ENCODE data around the gene URAD.
A peak's percentile ranks its signal among the peaks of the same experiment; 100 is the strongest.
"Not testable (repeated sequence)": the region's sequence is repeated elsewhere in the genome, so short reads cannot be mapped to it uniquely, and the experiment has no call there.

Gene URAD

DNA sequence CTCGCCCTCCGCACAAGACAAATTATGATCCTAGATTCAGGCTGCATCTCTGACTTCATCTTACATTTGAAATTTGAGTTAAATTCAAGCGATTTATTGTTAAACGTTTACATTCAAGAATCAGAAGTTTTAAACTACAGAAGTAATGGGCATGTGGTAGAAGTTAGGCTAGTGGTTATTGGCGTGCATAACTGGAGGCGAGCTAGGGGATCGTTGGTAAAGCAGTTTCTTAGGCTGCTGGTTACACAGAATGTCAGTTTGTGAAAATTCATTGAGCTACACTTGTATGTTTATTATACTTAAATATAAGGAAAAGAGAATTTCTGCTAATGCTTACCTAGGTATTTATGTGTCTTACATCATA is 18.6 kb downstream of the URAD start:
- no peak for DNase-seq

DNA sequence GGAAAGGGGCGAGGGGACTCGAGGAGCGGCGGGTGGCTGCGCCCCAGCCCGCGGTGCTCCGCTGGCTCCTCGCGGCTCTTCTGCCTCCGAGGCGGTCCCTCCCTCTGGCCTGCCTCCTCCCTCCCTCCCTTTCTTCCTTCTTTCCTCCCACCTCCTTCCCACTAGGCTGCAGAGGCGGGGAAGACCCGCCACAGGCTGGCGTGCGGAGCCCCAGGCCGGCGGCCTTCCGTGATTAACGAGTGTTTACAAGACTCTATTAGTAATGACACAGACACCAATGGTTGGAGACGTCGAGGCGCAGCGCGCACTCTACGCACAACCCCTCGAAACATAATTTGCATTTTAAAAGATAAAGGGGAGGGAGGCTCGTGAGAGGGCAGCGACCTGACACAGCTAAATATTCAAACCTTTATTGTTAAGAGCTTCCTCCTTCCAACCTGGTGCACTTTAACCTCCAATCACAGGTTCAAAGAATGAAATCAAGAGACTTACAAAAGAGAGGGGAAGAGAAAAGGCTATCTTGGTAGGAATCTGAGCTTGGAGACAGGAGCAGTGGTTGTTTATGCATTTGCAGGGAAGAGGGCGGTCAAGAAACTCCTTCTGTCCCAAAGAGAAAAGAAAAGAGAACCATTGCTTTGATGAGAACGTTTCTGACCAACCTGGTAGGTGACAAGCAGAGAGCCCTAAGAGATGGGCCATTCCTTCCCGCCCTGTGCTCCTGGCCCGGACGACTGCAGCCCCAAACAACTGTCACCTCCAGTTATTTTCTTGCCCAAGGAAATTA is 19.2 kb downstream of the URAD start, which contains the start of gene CDX2:
TSS of gene CDX2 (minus strand) at position 234 of the 784 bp plus-strand sequence. CDS start 309 bp downstream, outside the sequence.
- DNase-seq: no peak

DNA sequence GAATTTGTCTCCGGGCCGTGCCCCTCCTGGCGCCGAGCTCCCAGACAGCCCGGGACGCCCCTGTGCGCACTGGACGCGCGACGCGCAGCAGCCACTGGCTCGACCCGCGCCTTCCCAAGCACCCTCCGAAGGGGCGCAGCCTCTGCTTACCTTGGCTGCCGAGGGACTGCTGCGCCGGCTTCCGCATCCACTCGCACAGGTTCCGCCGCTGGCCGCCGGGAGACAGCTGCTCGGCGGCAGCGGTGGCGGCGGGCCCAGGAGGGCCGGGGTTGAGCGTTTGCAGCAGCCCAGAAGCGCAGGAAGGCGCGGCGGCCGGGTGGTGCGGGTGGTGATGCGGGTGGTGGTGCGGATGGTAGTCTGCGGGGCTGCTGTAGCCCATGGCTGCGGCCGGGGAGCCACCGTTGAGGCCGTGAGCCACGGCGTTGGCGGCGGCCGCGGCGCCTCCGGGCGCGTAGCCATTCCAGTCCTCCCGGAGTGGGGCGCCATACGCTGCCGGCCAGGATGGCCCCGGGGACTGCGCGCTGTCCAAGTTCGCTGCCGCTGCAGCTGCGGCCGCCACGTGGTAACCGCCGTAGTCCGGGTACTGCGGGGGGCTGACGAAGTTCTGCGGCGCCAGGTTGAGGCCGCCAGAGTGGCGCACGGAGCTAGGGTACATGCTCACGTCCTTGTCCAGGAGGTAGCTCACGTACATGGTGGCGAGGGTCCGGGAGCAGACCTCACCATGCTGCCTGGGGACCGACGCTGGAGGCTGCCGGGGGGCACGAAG is 20.0 kb downstream of the URAD start:
- no peak for DNase-seq

DNA sequence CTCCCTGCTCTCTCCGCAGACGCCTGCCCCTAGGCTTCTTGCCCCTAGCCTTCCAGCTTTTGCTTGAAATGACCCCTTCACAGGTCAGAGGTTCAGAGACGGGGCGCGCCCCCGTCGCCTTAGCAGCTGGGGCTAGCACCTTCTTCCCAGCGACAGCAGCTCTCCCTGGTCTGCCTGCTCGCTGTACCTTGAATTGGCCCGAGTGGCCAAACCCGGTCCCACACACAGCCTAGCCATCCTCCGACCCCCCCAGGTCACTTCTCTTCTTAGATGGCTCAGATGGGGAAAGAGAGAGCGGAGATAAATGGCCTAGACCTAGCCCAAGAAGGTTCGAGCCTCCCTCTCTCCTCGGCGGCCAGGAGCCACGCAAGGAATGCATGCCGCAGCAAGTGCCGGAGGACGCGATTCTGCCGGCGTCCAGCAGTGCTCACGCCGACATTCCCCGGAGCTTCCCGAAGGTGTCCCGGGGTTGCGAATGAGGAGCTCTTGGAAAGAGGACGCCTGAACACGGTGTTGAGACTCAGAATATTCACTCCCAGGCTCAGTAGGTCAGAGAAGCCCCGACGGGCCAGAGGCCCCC is 20.7 kb downstream of the URAD start:
- DNase-seq: no peak

DNA sequence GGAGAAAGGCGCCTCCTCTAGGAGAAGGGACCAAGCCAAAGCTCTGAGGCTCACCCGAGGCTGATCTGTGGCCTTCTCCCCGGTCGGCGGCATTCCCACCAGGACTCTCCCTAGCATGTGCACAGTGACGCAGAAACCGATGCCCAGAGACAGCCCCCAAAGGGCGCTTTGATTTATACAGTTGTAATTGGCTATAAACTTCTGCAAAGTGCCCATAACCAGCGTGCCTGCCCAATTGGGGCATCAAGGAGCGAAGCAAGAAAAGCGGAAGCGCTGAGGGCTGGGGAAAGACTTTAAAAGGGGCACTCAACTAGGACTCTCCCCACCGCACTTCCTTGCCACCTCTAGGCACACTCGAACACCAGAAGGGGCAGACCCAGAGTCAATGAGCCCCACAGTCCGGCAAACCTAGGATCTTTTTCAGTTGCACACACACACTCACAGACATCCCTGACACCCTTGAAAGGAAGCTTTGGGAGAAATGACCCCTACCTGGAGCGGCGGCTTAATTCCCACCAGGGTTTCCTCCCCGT is 21.2 kb downstream of the URAD start:
- no peak for DNase-seq

DNA sequence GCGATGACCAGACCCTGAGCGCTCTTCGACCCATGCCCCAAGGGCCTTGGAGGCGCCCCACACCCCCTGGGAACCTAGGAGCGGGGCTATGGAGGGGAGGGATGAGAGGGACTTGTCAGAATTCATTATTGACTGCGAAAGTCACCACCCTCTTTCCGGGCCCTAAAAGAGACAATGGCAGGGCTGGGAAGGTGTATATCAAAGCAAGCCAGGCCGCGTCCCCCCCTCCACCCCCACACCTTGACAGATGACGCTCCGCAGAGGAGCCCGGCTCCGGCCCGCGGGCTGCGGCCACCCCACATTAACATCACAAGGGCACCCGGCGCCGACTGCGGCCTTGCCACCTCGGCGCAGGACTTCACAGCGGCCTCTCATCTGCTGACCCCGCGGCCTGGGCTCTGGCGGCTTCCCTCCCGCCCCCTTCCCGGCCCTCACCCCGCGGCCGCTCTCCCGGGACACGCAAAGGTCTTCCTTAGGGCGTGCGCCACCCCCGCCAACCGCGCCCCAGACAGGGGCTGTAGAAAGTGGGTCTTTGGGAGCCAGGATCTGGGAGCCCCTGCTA is 21.8 kb downstream of the URAD start:
- no peak for DNase-seq

DNA sequence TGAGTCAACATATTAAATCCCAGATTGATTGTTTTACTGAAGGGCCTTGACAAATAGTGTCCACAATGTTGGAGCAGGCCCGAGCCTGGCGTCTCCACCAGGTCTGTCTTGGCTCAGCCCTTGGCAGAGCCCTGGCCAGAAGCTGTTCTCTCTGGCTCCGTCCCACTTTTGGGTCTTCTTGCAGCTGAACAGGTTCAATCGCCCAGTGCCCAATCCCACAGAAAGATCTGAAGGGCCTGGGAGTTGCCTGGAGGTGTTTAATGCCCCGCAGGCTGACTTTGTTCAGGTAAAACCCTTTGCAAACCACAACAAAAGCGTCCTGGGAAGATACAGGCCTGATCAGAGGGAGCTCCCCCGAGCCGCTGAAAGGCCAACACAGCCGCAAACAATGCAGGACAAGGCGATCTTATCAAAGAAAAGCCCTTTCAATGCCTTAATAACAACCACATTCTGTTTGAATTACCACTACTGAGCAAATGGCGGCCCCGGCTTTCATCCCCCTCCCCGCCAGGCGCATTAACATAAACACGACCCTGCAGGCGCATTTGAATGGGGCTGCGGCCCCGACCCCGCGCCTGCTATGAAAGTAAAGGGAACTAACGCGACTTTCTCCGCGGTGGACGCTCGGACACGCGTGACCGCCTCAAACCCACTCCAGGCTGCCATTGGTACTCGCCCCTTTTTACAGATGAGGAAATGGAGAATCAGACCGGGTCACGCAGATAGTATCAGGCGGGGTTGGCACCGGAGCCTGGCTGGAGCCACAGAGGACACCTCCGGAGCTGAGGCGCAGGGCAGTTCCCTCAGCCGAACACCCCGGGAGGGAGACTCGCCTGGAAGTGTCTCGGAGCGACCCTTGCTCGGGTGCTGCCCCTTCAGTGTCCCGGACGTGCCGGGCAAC is 22.5 kb downstream of the URAD start:
- no peak for DNase-seq

DNA sequence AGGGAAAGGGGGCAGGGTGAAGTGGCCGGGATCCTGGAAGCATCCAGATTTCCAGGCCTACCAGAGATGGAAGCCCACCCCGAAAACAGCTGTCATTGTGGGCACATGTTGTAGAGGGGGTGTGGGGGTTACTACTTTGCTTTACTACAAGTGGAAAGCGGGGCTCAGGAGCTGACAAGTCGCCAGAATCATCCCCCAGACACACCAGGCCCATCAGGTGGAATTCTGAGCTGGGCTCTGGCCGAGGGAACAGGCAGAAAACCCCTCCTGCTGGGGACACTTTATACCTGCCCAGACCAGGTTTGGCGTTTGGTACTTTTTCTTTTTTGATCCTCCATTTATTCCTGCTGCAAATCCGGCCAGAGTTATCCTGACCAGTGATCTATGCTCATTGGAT is 23.2 kb downstream of the URAD start:
- no peak for DNase-seq

DNA sequence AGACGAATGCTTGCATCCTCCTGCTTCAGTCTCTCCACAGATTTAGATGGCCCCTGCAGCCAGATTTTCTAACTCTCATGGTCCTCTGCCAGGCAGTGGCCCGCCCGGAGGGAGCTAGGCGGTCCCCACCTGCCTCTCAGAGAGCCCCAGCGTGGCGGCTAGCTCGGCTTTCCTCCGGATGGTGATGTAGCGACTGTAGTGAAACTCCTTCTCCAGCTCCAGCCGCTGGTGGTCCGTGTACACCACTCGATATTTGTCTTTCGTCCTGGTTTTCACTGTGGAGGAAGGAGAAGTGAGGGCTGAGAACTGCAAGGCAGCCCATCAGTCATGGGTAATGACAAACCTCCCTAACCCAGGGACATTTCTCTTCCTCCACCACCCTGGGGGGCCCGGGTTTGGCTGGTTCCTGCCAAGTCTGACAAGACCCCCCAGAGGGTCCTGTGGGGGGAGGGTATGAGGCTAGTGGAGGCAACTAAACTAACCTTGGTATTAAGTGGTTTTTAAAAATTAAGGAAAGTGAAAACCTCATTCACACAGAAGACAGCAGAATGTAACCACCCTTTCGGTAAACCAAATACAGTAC is 23.7 kb downstream of the URAD start:
- DNase-seq: no peak

DNA sequence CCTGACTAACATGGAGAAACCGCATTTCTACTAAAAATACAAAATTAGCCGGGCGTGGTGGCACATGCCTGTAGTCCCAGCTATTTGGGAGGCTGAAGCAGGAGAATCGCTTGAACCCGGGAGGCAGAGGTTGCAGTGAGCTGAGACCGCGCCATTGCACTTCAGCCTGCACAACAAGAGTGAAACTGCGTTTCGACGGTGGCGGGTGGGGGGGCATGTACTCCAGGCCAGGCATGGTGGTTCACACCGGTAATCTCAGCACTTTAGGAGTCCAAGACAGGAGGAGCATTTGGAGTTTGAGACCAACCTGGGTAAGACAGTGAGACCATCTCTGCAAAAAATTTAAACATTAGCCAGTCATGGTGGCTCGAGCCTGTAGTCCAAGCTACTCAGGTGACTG is 24.3 kb downstream of the URAD start:
- not testable (repeated sequence) for DNase-seq

DNA sequence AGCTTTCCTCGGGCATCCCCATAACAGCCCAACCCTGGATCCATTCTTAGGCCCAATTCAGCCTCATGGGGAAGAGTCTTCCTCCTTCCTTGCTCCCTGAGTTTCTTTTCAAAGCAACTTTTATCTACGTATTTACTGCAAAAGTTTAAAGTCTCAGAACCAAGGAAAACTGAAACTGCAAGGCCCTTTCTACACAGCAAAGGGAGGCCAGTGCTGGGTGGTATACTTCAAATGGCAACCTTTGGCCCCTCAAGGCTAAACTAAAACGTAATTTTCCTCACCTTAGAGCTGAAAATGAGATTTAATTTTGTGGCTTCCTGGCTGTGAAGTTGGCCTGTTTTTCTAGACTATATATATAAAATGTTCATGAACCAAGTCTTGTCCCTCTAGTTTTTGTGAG is 25.0 kb downstream of the URAD start:
- no peak for DNase-seq

DNA sequence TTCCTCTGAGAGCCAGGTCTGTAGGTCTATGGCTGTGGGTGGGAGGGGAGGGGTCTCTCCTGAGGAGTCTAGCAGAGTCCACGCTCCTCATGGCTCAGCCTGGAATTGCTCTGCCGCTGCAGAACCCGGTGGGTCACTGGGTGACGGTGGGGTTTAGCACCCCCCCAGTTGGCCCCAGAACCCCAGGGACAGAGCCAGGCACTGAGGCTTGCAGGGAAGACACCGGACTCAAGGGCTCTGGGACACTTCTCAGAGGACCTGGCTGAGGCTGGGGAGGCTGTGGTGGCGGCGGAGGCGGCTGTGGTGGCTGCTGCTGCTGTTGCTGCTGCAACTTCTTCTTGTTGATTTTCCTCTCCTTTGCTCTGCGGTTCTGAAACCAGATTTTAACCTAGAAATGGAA is 25.5 kb downstream of the URAD start:
- DNase-seq: no peak

DNA sequence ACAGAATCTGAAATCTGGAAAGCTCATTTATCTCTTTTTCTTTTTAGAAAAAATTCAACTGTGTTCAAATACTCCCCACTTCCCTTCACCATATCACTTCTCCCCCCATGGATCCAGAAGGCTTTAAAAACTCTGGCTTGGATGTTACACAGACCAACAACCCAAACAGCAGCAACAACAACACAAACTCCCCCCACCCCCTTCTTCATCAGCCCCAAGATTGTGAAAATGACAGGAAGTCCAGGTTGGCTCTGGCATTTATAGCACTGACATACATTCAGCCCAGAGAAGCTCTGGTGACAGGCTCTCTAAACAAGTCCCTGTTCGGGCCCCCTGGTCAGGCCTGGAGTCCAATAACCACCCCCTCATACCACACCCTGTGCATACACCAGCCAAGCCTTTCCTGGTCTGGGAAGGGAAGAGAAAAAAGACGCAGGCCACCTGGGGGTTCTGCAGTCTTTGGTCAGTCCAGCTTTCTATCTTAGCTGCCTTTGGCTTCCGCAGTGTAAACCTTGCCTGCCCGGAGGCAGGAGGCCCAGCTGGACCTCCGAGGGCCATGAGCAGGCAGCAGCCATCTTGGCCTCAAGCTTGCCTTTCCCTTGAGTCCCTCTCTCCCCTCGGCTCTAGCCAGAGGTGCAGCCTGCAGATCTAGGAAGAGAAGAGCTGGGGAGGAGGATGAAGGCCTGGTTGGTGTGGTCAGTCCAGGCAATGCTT is 26.2 kb downstream of the URAD start:
- DNase-seq: no peak

DNA sequence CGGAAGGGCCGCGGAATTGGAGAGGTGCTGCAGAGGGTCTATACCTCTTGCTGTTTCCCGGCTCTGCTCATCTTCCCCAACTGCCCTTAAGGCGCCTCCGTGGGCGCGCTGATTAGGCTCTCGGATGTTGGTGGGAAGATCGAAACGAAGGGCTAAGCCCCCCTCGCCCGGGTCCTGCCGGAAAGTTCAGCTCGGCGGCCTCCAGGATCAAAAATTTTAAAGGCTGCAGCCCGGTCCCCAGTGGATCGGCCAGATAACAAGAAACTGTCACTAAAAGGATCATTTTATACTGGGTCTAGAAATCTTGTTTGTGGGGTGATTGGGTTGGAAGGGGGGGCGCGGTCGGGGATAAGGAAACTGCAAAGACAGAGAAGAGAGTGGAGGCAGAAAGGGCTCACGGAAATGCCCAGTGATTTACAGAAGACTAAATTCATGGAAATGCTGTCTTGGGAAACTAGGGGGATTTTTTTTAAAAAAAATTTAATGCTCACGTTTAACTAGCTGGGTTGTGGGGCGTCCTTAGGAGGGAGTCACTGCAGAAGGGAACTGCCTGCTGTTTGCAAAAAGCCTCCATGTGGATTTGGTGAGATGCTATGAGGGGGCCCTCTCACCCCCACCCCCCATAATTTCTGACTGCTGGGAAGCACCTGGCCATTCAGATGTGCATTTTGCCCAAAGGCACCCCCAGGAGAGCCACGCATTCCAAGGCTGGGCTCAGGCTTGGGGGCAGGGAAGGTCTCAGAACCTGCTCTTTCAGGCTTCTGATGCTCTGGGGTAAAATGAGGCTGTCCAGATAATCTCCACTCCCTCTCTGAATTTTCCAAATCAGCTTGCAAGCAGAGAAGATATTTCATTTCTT is 27.0 kb downstream of the URAD start:
- DNase-seq: no peak

DNA sequence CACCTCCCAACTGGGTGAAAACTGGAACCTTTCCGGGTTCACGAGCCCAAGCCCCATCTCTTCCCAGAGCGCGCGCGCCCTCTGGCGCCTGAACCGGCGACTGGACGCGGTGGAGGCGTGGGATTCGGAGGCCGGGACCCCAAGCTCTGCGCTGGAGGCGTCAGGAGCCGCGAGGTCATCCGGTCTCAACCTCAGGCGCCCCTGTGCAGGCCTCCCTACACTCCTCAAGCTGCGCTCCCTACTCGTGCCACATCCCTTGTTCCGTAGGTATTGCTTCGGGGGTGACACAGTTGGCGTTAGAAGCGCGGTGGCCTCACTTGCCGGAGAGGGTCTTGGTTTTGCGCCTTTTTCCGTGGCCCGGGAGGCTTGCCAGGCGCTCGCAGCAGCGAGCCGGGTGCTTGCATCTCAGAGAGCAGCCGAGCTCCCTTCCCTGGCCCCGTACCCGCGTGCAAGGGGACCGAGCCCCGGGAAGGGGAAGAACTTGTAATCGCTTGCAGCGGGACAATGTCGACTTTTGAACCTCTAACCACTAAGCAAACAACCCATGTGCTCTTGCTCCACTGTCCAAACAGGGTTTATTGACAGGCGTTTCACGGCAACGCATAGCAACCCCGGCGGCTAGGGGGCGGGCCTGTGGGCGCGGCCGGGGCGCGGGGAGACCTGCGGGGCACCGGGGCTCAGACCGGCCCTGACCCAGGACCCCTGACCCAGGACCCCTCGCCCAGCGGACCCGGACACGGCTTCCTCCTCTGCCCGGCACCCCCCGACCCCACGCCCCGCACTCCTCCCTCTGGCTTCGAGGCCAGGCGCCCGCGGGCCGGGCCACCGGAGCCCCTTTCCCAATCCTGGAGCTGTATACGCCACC is 27.9 kb downstream of the URAD start:
- peak; percentile 72 for DNase-seq

DNA sequence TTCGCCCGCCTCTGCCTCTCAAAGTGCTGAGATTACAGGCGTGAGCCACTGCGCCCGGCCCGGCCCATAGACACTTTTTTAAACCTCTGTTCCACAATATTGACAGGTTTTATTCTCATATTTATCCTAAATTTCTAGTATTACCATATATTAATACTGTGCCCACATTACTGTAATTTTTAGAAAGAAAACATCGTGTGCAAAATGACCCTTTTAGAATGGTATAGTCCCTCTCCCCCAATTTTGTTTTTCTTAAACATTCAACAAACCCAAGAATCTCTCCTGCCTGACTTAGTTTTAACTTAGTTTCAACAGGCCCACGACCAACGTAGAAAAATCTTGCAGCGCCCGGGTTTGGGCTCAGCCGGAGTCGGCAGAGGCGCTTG is 28.5 kb downstream of the URAD start:
- no peak for DNase-seq

DNA sequence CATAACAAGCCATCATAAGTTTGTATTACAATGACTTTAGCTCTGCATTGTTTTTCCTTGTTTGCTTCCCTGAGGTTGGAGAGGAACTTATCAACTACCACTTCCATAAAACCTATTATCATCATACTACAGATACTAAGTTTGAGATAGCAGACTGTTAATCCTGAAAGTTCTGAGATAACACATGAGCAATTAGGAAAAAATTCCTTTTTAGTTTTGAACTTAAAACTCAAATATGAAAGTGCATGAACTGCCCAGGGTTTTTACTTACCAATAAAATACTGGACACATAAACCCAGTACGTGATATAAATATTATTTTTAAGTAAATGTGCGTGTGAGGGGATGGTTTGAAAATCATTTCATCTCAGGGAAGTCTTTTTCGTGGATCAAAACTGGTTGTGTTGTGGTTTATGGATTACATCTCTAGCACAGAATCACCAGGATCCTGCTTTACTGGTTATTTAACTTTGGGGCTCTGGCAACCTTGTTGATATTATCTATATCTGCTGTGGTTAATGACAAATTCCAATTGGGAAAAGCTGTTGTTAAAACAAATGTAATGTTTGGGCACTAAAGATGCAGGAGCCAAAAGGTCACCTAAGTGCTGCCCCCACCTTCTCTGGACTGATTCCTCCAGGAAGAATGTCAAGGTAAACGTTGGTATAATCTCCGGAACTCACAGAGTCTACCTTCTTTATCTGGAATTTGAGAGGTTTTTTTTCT is 31.8 kb downstream of the URAD start:
- DNase-seq: no peak

DNA sequence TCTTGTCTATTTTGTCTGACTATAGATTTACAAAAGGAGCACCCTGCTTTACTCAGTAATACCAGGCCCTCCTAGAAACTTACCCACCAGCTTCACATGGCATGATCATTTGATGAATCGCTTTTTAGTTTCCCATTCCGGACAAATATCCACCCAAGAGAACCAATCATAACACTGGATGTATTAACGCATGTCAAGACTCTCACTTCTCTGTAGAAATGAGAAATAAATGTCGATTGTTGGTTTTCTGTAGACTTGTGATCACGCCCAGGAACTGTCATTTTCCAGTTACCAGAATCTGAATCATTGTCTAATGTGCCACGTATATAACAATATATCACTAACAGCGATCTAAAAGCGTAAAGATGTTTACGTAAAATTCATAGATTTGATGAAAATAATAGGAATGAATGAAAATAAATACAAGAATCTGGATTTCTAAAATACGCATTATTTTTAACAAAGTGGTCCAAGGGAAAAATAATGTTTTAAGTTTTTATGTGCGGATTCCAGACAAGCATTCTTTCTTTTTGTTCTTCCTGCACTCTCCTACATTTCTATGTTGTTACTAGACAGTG is 33.4 kb downstream of the URAD start:
- no peak for DNase-seq

All from stimulated activated CD8-positive, alpha-beta memory T cell treated with anti-CD3 and anti-CD28 coated beads, Interleukin-4, amount 100 ng/mL, for 48 hours (primary cell).